Measurements from ENCODE around the gene CRISP2.

DNA sequence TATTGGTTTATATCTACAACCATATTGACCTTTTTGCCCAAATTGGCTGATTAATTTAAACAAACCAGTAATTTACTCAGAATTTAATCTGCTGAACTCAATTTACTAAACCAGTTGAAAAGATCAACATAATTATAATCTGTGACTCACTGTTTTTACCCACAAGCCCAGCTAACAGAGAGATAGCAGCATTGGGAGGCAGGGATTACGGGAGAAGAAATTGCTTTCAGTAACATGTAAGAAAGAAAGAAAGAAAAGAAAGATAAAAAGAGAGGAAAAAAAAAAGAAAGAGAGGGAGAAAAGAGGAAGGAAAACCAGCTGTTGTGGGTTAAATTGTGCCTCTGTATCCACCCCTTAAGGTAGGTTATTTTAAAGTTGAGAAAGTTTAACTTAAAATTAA, 63.4 kb downstream of the CRISP2 start:
- TF ChIP-seq, protein P1, sequence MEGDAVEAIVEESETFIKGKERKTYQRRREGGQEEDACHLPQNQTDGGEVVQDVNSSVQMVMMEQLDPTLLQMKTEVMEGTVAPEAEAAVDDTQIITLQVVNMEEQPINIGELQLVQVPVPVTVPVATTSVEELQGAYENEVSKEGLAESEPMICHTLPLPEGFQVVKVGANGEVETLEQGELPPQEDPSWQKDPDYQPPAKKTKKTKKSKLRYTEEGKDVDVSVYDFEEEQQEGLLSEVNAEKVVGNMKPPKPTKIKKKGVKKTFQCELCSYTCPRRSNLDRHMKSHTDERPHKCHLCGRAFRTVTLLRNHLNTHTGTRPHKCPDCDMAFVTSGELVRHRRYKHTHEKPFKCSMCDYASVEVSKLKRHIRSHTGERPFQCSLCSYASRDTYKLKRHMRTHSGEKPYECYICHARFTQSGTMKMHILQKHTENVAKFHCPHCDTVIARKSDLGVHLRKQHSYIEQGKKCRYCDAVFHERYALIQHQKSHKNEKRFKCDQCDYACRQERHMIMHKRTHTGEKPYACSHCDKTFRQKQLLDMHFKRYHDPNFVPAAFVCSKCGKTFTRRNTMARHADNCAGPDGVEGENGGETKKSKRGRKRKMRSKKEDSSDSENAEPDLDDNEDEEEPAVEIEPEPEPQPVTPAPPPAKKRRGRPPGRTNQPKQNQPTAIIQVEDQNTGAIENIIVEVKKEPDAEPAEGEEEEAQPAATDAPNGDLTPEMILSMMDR (conservative IDR thresholded peaks at IDR 0.05) = no peak
- no peak for TF ChIP-seq EZH2 (IDR thresholded peaks at IDR 0.05; ENCODE audit: low read depth)

All from PC-9 (cell line).